LNCaP clone FGC (cell line): ENCODE results near the gene MAP4K4.

ENCODE experiments used
- DNase-seq: peaks from one replicate; pipeline ENCODE4 v3.0.0-alpha.2; 2011; ENCODE audit warnings: low read depth
- H3K4me3 ChIP-seq: 2 replicates; pipeline ENCODE4 v1.5.1; 2011; ENCODE audit warnings: mild to moderate bottlenecking, low read depth, low read length, control low read depth
- TF ChIP-seq, protein P1 (sequence below): IDR thresholded peaks from 2 replicates; pipeline ENCODE4 v1.5.1; 2012; ENCODE audit warnings: mild to moderate bottlenecking; ENCODE audit not compliant: control insufficient read depth, insufficient read depth; ENCODE audit errors: extremely low read depth

The MAP4K4 gene

DNA sequence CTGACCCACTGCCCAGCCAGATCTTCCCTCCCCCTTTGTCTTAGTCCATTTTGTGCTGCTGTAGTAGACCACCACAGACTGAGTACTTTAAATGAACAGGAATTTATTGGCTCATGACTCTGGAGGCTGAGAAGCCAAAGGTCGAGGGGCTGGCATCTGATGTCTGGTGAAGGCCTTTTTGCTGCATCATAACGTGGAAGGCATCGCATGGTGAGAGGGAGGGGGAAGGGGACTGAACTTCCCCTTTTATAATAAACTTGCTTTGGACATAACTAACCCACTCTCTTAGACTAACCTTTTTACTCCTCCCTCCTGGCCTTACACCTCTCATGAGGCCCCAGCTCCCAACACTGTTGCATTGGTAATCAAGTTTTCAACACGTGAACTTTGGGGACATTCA, 83.8 kb downstream of the MAP4K4 start:
- DNase-seq, result no peak
- H3K4me3 ChIP-seq, result no peak overlapping the region
- TF ChIP-seq, protein P1, sequence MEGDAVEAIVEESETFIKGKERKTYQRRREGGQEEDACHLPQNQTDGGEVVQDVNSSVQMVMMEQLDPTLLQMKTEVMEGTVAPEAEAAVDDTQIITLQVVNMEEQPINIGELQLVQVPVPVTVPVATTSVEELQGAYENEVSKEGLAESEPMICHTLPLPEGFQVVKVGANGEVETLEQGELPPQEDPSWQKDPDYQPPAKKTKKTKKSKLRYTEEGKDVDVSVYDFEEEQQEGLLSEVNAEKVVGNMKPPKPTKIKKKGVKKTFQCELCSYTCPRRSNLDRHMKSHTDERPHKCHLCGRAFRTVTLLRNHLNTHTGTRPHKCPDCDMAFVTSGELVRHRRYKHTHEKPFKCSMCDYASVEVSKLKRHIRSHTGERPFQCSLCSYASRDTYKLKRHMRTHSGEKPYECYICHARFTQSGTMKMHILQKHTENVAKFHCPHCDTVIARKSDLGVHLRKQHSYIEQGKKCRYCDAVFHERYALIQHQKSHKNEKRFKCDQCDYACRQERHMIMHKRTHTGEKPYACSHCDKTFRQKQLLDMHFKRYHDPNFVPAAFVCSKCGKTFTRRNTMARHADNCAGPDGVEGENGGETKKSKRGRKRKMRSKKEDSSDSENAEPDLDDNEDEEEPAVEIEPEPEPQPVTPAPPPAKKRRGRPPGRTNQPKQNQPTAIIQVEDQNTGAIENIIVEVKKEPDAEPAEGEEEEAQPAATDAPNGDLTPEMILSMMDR, result no peak

DNA sequence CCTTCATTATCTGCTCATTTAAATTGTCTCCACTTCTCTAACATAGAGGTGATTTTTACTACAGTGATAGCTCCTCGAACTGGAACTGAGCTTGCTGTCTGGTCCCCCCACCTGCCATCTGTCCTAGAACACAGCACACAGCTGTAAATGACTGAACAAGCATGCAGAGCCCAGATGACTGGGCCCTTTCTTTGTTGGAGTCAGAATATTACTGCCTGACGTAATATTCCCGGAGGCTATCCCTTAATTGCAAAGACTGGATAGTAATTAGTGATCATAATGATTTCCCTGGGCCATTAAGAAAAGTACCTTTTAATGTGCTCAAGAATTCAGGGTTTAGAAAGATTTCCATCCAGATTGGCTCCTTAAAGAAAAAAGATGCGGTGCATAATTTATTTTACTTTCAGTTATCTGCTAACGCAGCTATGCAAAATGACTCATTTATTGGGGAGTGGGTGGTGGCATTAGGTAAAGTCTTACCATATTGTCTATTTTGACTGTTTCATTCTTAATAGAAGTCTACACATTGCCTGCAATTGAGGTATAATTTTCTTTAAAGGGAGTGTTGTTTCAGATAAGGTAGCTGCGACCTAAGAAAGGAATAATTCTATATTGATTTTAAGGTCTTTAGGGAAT, 84.4 kb downstream of the MAP4K4 start:
- no peak for DNase-seq
- H3K4me3 ChIP-seq, result no peak overlapping the region
- TF ChIP-seq, protein P1, result no peak

DNA sequence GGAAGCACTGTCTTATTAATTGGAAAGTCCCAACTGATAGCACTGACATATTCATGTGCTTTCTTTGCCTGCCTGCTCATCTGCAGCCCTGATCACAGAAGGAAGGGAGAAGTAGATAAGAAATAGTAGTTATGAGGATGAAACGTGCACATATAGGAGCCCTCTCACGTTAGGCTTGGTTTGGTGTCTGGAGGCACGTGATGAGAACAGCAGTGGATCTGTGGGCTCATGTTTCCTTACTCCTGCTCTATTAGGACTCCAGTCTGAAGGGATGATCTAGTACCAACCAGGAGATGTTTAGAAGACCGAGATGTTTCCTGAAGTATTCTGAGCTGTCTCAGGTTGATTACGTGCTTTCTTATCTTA, 84.9 kb downstream of the MAP4K4 start:
- DNase-seq, result no peak
- no peak overlapping the region for H3K4me3 ChIP-seq
- TF ChIP-seq, protein P1, result no peak

DNA sequence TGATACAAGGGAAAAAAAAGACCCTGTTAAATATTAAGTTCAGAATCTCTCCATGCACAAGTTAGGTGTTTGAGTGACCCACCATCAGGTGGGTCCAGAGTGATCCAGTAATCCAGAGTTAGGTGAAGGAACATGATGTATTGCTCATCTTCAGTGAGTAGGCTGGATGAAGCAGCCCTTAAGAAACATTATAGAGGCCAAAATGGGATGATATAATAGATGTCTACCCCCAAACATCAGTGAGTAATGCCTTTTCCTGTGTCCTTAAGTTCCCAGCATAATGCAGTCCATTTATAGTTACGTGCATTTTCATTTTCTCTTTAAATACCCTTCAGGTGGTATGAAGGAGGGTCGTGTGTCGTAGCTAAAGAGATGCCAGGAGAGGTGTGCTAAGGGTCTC, 89.6 kb downstream of the MAP4K4 start:
- H3K4me3 ChIP-seq, result no peak overlapping the region
- TF ChIP-seq, protein P1, result no peak
- no peak for DNase-seq

DNA sequence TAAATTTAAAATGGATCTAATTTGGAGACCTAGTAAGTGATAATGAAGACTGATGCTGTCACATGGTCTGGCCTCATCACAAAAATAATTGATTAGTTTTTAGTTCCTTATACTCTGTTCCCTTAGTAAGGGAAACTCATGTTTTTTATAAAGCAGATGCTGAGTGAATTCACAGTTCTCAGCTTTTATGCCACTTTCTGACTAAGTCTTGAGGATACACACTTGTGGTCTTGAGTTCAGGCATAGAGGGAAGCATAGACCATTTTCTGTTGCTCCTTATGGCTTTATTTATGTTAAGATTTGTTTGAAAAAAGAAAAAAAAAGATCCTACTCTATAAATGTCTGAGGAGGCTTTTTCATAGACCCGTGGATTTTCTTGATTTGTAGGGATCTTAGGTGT, 91.1 kb downstream of the MAP4K4 start:
- TF ChIP-seq, protein P1, result no peak
- H3K4me3 ChIP-seq, result no peak overlapping the region
- no peak for DNase-seq

DNA sequence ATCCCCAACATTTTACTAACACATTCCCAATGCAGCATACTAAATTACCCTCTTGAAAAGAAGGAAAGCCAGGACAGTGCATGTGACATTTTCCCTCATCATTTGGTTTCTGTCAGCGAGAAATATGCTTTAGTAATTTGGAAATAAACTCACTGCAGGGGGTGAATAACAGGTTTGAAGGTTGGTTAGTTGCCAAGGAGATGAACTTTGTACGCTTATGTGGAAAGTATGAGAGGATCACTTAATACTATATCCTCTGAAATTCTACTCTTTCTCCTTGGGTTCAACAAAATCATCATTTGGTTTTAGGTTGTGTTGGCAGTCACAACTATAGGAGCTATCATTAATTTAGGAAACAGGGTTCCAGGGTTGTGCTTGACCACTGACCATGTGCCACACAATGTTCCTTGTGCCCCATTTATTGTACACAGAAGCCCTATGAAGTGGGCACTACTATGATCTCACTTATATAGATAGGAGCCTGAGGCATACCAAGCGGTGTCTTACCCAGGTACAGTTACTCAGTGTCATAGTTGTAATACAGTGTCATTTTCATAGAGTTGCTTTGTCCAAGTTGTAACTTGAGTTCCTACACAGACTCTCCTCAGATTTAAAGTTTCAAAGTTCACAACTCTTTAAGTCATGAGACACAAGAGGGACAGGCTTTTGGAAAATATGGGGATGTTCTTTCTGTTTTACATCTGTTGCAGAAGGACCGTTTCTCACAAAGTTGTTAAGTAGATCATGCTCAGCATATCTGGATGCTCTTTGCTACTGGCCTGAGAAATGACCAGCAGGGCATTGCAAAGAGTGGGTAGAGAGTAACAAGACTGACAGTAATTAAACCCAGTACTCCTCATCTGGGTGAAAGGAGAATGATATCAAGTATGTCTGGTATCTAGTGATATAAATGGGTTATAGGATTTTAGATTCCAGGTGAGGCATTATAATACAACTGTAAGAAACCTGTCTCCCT, 91.8 kb downstream of the MAP4K4 start:
- DNase-seq, result no peak
- no peak overlapping the region for H3K4me3 ChIP-seq
- TF ChIP-seq, protein P1, result no peak

DNA sequence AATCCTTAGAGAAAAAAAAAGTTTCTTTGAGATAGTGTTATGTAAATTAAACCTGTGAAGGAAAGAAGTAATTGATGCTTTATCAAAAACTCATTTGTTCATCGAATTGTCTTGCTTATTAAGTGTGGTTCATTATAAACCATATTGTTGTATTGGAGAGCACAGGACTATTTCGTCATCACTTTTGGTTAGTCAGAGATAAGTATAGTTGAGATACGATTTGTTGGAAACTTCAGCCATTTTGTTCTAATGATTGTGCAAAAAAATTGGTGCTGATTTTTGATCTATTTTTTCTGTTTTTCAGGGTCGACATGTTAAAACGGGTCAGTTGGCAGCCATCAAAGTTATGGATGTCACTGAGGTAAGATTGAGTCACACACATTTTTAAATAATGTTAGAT, 92.9 kb downstream of the MAP4K4 start:
- H3K4me3 ChIP-seq, result no peak overlapping the region
- no peak for DNase-seq
- TF ChIP-seq, protein P1, result no peak
